SK-N-SH treated with all-trans-retinoic acid at 6 μM for 48 hours (cell line): ENCODE data around the gene CEACAM6.

Experiments used
- CSDC2 ChIP-seq: fragments of 250-450 bp; sonication (Bioruptor Pico); IDR thresholded peaks from 2 replicates; pipeline ENCODE4 v1.5.0; 2020; ENCODE audit warnings: mild to moderate bottlenecking, moderate library complexity
- ZNF70 ChIP-seq: fragments of 450-650 bp; formaldehyde crosslinking; IDR thresholded peaks from 2 replicates; pipeline ENCODE4 v1.5.0; 2020; ENCODE audit warnings: mild to moderate bottlenecking, moderate library complexity

DNA sequence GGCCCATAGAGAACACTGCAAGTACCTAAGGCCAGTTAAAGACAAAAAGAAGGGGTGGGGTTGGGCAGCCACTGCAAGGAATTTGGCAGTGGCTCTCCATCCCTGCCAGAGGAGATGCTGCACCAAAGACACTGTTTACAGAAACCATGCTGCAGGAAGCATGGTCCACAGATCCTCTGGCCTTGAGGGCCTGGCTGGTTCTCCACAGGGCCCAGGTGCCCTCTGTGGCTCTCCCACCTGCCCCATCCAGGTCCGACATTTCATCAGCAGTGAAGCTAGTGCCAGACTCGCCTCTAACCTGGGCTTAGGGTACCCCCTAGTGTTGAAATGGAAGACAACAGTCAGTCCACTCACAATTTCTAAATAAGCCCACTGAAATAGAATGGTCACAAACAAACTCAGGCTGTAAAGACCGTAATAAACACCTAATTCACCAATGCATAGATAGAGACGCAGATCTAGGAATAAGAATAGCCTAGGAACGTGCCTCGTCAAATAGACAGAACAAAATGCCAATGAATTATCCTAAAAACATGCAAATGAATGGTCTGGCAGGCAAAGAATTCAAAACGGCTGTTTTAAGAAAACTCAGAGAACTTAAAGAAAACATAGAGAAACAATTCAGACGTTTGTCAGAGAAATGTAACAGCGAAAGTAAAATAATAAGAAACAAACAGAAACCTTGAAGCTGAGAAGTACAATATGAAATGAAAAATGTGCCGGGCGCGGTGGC, 65.8 kb downstream of the CEACAM6 start:
- TF ChIP-seq CSDC2 (CRISPR knock-in tag), result no peak
- no peak for TF ChIP-seq ZNF70
